ENCODE measurements around the gene LRMDA. TPM values are rescaled to one million over a fixed set of nuclear protein-coding genes. Genes with fewer than 3 reads are reported as not detected.

LRMDA gene
- total RNA-seq, 1 donor from 2014 or later = not detected

DNA sequence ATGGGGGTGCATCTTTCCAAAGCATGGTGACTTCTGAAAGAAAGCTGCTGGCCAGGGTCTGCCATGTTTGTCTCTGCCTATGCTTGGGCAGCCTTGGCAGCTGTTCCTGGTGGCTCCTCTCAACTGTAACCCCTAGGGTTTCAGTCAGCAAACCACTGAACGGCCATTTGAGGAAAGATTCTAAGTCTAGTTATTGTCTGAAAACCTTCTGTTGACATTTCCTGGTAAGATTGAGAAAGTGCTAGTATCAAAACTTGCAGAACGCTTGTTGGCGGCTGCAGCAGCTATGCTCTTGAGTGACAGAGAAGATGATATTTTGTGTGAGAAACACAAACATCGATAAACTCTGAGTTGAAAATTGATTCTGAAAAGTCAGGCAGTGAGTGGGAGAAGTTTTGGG lies 523.1 kb downstream of the LRMDA start:
- no peaks in the 10 kb centered on the region for H3K9me3 Mint-ChIP-seq
- H3K4me1 Mint-ChIP-seq = no peaks in the 10 kb centered on the region
- ATAC-seq (ENCODE audit: low read depth) = no peak
- H3K4me3 Mint-ChIP-seq = no peak overlapping the region
- H3K36me3 Mint-ChIP-seq (ENCODE audit: low read depth) = no peaks in the 10 kb centered on the region
- intact Hi-C loops (cut with micrococcal nuclease) = no loop called here
- TF ChIP-seq, protein P1, sequence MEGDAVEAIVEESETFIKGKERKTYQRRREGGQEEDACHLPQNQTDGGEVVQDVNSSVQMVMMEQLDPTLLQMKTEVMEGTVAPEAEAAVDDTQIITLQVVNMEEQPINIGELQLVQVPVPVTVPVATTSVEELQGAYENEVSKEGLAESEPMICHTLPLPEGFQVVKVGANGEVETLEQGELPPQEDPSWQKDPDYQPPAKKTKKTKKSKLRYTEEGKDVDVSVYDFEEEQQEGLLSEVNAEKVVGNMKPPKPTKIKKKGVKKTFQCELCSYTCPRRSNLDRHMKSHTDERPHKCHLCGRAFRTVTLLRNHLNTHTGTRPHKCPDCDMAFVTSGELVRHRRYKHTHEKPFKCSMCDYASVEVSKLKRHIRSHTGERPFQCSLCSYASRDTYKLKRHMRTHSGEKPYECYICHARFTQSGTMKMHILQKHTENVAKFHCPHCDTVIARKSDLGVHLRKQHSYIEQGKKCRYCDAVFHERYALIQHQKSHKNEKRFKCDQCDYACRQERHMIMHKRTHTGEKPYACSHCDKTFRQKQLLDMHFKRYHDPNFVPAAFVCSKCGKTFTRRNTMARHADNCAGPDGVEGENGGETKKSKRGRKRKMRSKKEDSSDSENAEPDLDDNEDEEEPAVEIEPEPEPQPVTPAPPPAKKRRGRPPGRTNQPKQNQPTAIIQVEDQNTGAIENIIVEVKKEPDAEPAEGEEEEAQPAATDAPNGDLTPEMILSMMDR (IDR thresholded peaks at IDR 0.05) = no peak
- no peaks in the 10 kb centered on the region for H3K27me3 Mint-ChIP-seq
- POLR2A ChIA-PET = no interaction called here
- no peak for DNase-seq
- H3K27ac Mint-ChIP-seq = no peak overlapping the region
- CTCF ChIA-PET = no interaction called here

GRCh38 chr10:75955973-75956502 lies 524.6 kb downstream of the LRMDA start:
- H3K27ac Mint-ChIP-seq = no peak overlapping the region
- TF ChIP-seq, protein P1 (IDR thresholded peaks at IDR 0.05) = no peak
- H3K27me3 Mint-ChIP-seq = no peaks in the 10 kb centered on the region
- CTCF ChIA-PET = no interaction called here
- no peaks in the 10 kb centered on the region for H3K4me1 Mint-ChIP-seq
- no peaks in the 10 kb centered on the region for H3K36me3 Mint-ChIP-seq (ENCODE audit: low read depth)
- H3K4me3 Mint-ChIP-seq = no peak overlapping the region
- intact Hi-C loops (cut with micrococcal nuclease) = no loop called here
- no peaks in the 10 kb centered on the region for H3K9me3 Mint-ChIP-seq
- ATAC-seq (ENCODE audit: low read depth) = no peak
- no peak for DNase-seq
- POLR2A ChIA-PET = no interaction called here

DNA sequence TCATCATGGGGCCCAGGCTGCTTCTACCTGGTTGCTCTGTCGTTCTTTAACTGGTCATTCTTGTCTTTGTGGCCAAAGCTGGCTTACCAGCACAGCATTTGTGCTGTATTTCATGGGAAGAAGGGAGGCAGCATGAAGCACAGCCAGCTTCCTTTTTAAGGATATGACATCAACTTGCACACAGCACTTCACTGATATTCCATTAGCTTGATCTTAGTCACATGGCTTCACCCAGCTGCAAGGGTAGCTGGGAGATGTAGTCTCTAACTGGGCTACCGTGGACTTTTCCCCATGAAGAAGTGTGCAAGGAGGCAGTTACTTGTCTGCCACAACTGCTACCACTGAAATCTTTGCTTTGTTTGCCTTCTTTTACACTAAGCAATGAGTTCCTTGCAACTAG lies 525.2 kb downstream of the LRMDA start:
- Mint-ChIP-seq H3K4me1 (no peaks in the 10 kb centered on the region), H3K27me3 (no peaks in the 10 kb centered on the region), H3K27ac (no peak overlapping the region), H3K36me3 (ENCODE audit: low read depth) (no peaks in the 10 kb centered on the region), H3K4me3 (no peak overlapping the region), H3K9me3 (no peaks in the 10 kb centered on the region)
- DNase-seq = no peak
- ChIA-PET POLR2A (no interaction called here), CTCF (no interaction called here)
- intact Hi-C loops (cut with micrococcal nuclease) = no loop called here
- TF ChIP-seq, protein P1 (IDR thresholded peaks at IDR 0.05) = no peak
- ATAC-seq (ENCODE audit: low read depth) = no peak

DNA sequence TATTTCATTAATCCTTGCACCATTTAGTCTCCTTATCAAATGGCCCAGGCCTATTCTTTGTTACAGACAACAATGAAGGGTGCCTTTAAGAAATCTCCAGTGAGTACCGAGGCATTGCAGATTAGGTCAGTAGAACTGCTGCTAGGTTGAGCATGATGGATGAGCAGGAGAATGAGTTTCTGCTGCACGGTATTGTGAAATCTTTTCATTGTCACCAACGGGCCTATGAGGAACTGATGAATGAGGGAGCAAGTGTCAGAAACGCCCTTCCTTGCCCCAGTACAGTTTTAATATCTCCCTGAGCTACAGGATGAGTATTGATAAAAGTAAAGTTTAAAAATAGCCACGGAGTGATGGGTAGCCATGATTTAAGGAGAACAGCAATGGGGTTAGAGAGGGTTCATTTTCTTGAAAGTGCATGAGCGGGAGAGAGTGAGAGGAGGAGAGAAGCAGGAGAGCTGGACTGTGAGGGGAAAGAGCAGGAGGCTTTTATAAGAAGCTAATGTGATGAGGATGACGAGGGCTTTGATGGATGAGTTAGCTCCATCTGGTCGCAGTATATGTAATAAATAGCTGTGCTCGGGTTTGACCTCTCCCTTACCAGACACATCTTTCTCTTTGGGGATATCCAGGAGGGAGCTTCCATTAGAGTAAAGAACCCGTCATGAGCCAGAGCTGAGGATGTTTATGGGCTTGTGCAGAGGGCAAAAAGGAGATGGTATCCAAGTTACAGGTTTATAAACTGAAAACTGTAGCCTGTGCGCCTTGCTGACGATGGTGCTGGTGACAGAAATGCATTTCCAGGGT lies 526.1 kb downstream of the LRMDA start:
- H3K36me3 Mint-ChIP-seq (ENCODE audit: low read depth) = no peaks in the 10 kb centered on the region
- H3K4me1 Mint-ChIP-seq = no peaks in the 10 kb centered on the region
- no peaks in the 10 kb centered on the region for H3K9me3 Mint-ChIP-seq
- ChIA-PET CTCF (no interaction called here), POLR2A (no interaction called here)
- H3K27ac Mint-ChIP-seq = no peak overlapping the region
- intact Hi-C loops (cut with micrococcal nuclease) = no loop called here
- ATAC-seq (ENCODE audit: low read depth) = no peak
- TF ChIP-seq, protein P1 (IDR thresholded peaks at IDR 0.05) = no peak
- H3K27me3 Mint-ChIP-seq = no peaks in the 10 kb centered on the region
- DNase-seq = no peak
- no peak overlapping the region for H3K4me3 Mint-ChIP-seq

DNA sequence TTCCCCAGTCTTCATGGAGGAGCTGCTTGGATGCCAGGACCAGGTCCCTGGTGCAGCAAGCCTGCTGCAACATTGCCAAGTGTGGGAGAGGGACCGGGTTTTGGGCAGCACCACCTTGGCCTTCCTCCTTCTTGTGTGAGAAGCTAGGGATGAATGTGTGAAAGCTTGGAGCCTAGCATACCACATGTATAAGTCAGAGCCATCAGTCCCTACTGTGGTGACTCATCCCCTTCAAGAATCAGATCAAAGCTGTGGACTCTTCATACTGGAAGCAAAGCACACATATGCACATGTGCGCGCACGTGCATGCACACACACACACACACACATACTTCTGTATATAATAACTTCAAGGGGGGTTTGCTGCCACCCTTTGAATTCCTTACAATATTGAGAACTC lies 527.8 kb downstream of the LRMDA start:
- TF ChIP-seq, protein P1 (IDR thresholded peaks at IDR 0.05) = no peak
- DNase-seq = no peak
- Mint-ChIP-seq H3K27me3 (no peaks in the 10 kb centered on the region), H3K36me3 (ENCODE audit: low read depth) (no peaks in the 10 kb centered on the region), H3K27ac (no peak overlapping the region), H3K9me3 (no peaks in the 10 kb centered on the region), H3K4me1 (no peaks in the 10 kb centered on the region), H3K4me3 (no peak overlapping the region)
- no peak for ATAC-seq (ENCODE audit: low read depth)
- intact Hi-C loops (cut with micrococcal nuclease) = no loop called here
- ChIA-PET POLR2A (no interaction called here), CTCF (no interaction called here)

Data from activated B cell treated with CpG ODN at 0.5 μM for 24 hours (primary cell).